CD4-positive, alpha-beta T cell treated with Interferon gamma for 1 hour (primary cell): ENCODE data around the gene HHAT.

ENCODE experiments used
- DNase-seq: peaks from one replicate; pipeline ENCODE4 v3.0.0-alpha.2; 2020

HHAT gene

GRCh38 chr1:210499956-210500355 is 171.3 kb downstream of the HHAT start:
- no peak for DNase-seq

GRCh38 chr1:210500831-210501230 is 172.1 kb downstream of the HHAT start:
- DNase-seq = no peak

GRCh38 chr1:210504286-210504685 is 175.6 kb downstream of the HHAT start:
- DNase-seq = no peak

GRCh38 chr1:210505601-210506496 is 177.1 kb downstream of the HHAT start:
- no peak for DNase-seq

GRCh38 chr1:210506689-210507088 is 178.0 kb downstream of the HHAT start:
- DNase-seq = no peak

- no peak for DNase-seq
These were observed 187.5 kb downstream of the HHAT start for GRCh38 chr1:210516092-210516656.

- DNase-seq = no peak
These were observed 188.2 kb downstream of the HHAT start for GRCh38 chr1:210516697-210517459.

- DNase-seq = no peak
These were observed 195.1 kb downstream of the HHAT start for GRCh38 chr1:210523830-210524229.

- no peak for DNase-seq
These were observed 197.2 kb downstream of the HHAT start for GRCh38 chr1:210525716-210526454.

GRCh38 chr1:210527091-210527490 is 198.4 kb downstream of the HHAT start:
- no peak for DNase-seq

GRCh38 chr1:210531475-210532222 is 202.9 kb downstream of the HHAT start:
- DNase-seq = no peak

- DNase-seq = no peak
These were observed 203.5 kb downstream of the HHAT start for GRCh38 chr1:210532223-210532598.

- no peak for DNase-seq
These were observed 207.1 kb downstream of the HHAT start for GRCh38 chr1:210535761-210536160.

GRCh38 chr1:210536254-210536961 is 207.7 kb downstream of the HHAT start:
- no peak for DNase-seq

GRCh38 chr1:210540288-210540687 is 211.6 kb downstream of the HHAT start:
- no peak for DNase-seq

GRCh38 chr1:210541680-210542358 is 213.1 kb downstream of the HHAT start:
- DNase-seq = no peak

GRCh38 chr1:210551899-210552298 is 223.2 kb downstream of the HHAT start:
- no peak for DNase-seq

GRCh38 chr1:210553711-210554110 is 225.0 kb downstream of the HHAT start:
- DNase-seq = no peak

GRCh38 chr1:210554382-210554781 is 225.7 kb downstream of the HHAT start:
- DNase-seq = no peak

- no peak for DNase-seq
These were observed 227.8 kb downstream of the HHAT start for GRCh38 chr1:210556475-210556874.
